ENCODE measurements around the gene DUSP15. TPM values are rescaled to one million over a fixed set of nuclear protein-coding genes. Genes with fewer than 3 reads are reported as not detected.

DUSP15 gene
- total RNA-seq, 2 experiments from 2014 or later, result not detected

- intact Hi-C loops (cut with micrococcal nuclease), result no loop called here
- H3K27ac Mint-ChIP-seq, result no peak overlapping the region
- H3K4me1 Mint-ChIP-seq (ENCODE audit: low read depth), result no peaks in the 10 kb centered on the region
- ATAC-seq, result no peak
- H3K27me3 Mint-ChIP-seq, result no peaks in the 10 kb centered on the region
- TF ChIP-seq CTCF (IDR thresholded peaks at IDR 0.05), result no peak
- H3K4me3 Mint-ChIP-seq, result no peak overlapping the region
- CTCF ChIA-PET, result no interaction called here
- H3K36me3 Mint-ChIP-seq (ENCODE audit: low read depth), result no peaks in the 10 kb centered on the region
- no peak for DNase-seq
- POLR2A ChIA-PET, result no interaction called here
- H3K9me3 Mint-ChIP-seq, result no peaks in the 10 kb centered on the region
These were observed 39.1 kb upstream of the DUSP15 start for GRCh38 chr20:31909253-31910070.

- Mint-ChIP-seq H3K9me3 (no peaks in the 10 kb centered on the region), H3K27ac (no peak overlapping the region), H3K4me1 (ENCODE audit: low read depth) (no peaks in the 10 kb centered on the region), H3K27me3 (no peaks in the 10 kb centered on the region), H3K4me3 (no peak overlapping the region), H3K36me3 (ENCODE audit: low read depth) (no peaks in the 10 kb centered on the region)
- POLR2A ChIA-PET, result no interaction called here
- DNase-seq (no peak), ATAC-seq (no peak)
- no peak for TF ChIP-seq CTCF (IDR thresholded peaks at IDR 0.05)
- CTCF ChIA-PET, result interaction anchor here (1.2 kb wide), 1 partner anchor 43 kb away, joined by 3 read pairs; the partner anchor contains the start of gene PDRG1
- intact Hi-C loops (cut with micrococcal nuclease), result no loop called here
These were observed 38.1 kb upstream of the DUSP15 start for GRCh38 chr20:31908424-31908823.

- Mint-ChIP-seq H3K36me3 (ENCODE audit: low read depth) (no peaks in the 10 kb centered on the region), H3K9me3 (no peaks in the 10 kb centered on the region), H3K4me1 (ENCODE audit: low read depth) (no peaks in the 10 kb centered on the region), H3K4me3 (no peak overlapping the region), H3K27ac (no peak overlapping the region), H3K27me3 (no peaks in the 10 kb centered on the region)
- no peak for ATAC-seq
- intact Hi-C loops (cut with micrococcal nuclease), result no loop called here
- peak; percentile 26 for DNase-seq
- TF ChIP-seq CTCF (IDR thresholded peaks at IDR 0.05), result no peak
- ChIA-PET POLR2A (no interaction called here), CTCF (interaction anchor here (1.2 kb wide), 1 partner anchor 44 kb away, joined by 3 read pairs; the partner anchor contains the start of gene PDRG1)
These were observed 37.7 kb upstream of the DUSP15 start for GRCh38 chr20:31908016-31908415.

- Mint-ChIP-seq H3K4me3 (no peak overlapping the region), H3K27ac (no peak overlapping the region), H3K36me3 (ENCODE audit: low read depth) (no peaks in the 10 kb centered on the region), H3K9me3 (no peaks in the 10 kb centered on the region), H3K4me1 (ENCODE audit: low read depth) (no peaks in the 10 kb centered on the region), H3K27me3 (no peaks in the 10 kb centered on the region)
- TF ChIP-seq CTCF (IDR thresholded peaks at IDR 0.05), result no peak
- ATAC-seq (no peak), DNase-seq (no peak)
- POLR2A ChIA-PET, result no interaction called here
- intact Hi-C loops (cut with micrococcal nuclease), result no loop called here
- CTCF ChIA-PET, result no interaction called here
These were observed 36.7 kb upstream of the DUSP15 start for GRCh38 chr20:31907046-31907445.

GRCh38 chr20:31906001-31906400 is 35.7 kb upstream of the DUSP15 start:
- intact Hi-C loops (cut with micrococcal nuclease), result no loop called here
- no peaks in the 10 kb centered on the region for H3K9me3 Mint-ChIP-seq

More at GRCh38 chr20:31906001-31906400, 35.7 kb upstream of the DUSP15 start:
- ChIA-PET CTCF (no interaction called here), POLR2A (no interaction called here)
- H3K4me1 Mint-ChIP-seq (ENCODE audit: low read depth), result no peaks in the 10 kb centered on the region
- no peaks in the 10 kb centered on the region for H3K27me3 Mint-ChIP-seq
- no peak overlapping the region for H3K27ac Mint-ChIP-seq
- DNase-seq, result no peak
- no peak for TF ChIP-seq CTCF (IDR thresholded peaks at IDR 0.05)
- no peaks in the 10 kb centered on the region for H3K36me3 Mint-ChIP-seq (ENCODE audit: low read depth)
- H3K4me3 Mint-ChIP-seq, result no peak overlapping the region
- ATAC-seq, result no peak

All from activated CD8-positive, alpha-beta T cell treated with anti-CD3 and anti-CD28 coated beads for 36 hours (primary cell).